HG03460 (cell line): ENCODE measurements around the gene ZNF423.

ENCODE experiments used
- ATAC-seq: cut with Tn5 transposase; IDR thresholded peaks from one replicate; pipeline ENCODE4 v1.9.1; 2021; ENCODE audit not compliant: unreplicated experiment

The ZNF423 gene

DNA sequence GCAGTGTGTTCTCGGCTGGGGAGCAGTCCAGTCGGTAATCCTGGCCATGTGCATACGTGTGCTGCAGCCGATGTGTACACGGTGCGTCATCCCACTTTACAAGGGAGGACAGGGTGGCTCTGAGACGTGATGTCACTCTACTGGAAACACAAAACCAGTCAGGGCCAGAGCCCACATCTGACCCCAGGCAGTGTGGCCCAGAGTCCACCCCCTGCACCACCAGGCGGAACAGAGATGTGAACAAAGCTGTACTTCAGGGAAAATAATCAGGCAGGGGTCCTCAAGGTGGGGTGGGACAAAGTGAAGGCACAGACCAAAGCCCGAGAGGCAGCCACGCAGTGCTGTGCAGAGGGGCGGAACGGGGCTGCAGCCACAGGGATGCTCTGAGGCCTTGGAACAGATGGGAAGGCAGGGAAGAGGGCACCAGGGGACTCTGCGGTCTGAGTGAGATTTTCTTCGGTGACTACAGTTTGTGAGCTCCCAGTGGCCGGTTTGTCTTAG, 181.5 kb downstream of the ZNF423 start:
- no peak for ATAC-seq

DNA sequence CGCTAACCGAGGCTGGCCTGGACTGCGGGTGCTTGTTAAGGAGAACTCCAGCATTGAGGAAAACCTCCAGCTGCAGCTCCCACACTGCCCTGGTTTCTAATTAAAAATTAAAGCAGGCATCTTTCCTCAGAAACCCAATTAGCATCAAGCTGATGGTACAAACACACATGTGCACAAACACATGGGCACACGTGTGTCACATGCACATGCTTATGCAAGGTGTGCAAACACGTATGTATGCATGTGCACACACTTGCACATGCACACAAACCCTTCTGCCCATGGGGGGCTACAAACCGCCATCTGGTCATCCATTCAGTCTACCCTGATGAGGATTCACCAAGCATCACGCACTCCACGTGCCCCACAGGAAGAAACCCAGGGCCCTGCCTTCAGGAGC, 182.5 kb downstream of the ZNF423 start:
- ATAC-seq = no peak

- no peak for ATAC-seq
Observed at GRCh38 chr16:49672753-49673152, 183.2 kb downstream of the ZNF423 start.

DNA sequence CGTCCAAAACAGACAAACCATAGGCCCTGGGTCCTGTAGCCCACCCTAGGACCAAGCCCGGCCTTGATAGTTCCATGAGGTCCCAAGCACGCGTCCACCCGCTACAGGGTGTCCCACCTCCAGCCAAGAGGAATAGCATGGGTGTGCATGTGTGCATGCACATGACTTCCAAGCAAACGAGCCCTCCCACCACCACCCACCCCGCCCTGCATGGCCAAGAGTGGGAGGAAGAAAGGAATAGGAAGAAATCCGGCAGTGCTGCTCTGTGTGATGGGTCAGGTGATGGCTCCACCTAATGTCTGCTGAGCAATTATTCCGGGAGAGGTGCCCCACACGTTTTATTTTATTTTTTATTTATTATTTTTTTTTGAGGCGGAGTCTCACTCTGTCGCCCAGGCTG, 184.6 kb downstream of the ZNF423 start:
- no peak for ATAC-seq

DNA sequence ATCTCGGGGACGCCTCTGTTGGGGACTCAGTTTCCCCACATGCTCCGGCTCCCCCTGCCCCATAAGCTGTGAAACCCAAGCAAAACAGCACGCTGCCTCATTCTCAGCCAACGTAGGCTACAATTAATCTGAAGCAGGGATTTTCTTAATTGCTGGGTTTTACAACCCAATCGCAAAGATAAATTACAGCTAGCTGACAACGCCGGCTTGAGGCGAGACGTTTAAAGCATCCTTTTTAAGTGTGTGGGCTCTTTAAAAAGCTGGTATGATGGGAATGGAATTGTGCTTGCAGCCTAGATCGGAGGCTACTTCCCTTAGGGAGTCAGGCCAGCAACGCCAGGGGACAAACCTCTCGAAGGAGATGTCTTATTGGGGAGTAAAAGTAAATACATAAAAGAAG, 185.3 kb downstream of the ZNF423 start:
- ATAC-seq = no peak

DNA sequence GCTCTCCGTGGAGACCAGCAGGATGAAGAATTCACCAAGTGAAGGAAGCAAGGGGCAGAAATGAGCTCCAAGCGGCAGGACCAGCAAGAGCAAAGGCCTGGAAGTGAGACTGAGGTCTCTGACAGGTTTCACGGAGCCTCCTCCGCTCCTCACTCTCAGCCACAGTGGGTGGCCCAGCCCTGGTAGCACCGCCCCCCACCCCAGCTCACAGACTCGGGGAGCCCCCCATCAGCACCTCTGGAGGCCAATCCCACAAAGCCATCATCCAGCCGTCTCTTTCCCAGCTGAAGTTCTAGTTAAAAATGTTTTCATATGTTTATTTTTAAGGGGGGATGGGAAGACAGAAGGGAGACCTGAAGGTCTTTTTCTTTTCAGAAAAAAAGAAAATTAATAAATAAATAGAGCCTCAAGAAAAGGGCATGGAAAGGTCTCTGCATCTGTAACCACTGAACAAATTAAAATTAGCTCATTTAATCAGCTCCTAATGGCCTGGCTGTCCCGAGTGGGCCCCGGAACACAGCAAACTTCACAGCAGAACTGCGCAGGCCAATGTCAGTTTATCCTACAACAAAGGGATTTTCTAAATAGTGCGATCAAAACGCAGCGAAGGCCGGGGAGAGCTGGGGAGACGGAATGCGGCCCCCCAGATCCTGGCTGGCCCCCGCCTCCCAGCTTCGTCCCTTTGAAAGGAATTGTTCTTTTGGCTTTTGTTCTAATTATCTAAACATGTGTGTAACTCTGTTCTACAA, 190.3 kb downstream of the ZNF423 start:
- ATAC-seq = no peak

DNA sequence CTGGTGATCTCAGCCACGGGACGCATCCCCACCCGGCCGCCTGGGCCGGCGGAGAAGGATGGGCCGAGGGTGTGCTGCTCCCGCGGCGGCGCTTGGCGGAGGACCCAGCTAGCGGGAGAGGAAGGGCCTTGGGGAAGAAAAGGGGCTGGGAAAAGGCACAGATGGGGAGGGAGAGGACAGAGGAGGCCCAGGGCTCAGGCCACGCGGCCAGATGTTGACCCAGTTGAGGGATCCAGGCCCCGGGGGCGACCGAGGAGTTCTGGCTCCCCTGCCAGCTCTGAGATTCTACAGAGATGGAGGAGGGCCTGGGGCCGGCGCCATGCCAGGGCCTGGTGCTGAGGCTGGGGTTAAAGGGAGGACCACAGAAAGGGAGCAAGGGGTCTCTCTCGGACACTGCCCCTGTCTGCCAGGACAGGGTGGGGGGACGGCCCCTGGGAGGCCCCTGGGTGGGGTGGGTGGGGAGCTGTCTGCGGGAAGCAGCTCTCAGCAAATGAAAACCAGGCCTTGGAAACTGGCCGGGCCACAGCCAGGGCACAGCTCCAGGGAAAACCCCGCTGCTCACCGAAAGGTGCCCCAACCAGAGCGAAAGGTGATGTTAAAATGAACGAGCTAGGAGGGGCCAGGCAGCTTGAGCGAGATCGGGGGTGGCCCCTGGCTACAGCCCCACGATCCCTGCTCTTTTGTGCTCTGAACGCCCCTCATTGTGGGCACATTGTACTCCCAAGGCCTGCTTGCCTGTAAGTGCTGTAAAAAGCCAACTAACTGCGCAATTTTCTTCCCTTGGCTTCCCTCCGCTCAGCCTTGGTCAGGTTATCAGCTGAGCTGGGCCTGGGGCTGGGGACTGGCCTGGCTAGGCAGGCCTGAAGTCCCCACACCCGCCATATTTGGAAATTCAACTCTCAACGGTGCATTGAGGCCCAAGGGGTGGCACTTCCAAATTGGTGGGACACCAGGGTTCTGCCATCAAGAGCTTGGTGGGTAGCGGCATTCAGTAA, 191.4 kb downstream of the ZNF423 start:
- ATAC-seq = no peak

GRCh38 chr16:49663081-49664065, 192.5 kb downstream of the ZNF423 start:
- ATAC-seq = no peak

DNA sequence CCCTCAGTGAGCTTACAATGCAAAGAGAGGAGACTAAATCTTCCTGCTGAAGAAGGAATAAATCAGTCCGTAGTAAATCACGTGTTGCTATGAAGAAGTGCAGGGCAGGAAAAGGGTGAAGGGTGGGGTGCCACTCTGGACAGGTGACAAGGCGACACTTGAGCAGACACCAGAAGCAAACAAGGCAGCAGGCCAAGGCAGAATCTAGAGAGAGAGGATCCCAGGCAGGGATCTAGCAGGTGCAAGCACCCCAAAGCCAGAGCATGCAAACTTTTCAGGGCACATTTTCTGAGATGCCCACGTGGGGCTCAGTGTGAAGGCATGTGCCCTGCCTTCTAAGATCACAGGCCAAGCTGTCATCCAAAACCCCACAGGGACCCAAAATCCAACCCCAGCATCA, 193.3 kb downstream of the ZNF423 start:
- ATAC-seq = no peak

GRCh38 chr16:49661465-49662187, 194.3 kb downstream of the ZNF423 start:
- ATAC-seq = no peak

- no peak for ATAC-seq
Observed at GRCh38 chr16:49660626-49661025, 195.3 kb downstream of the ZNF423 start.

DNA sequence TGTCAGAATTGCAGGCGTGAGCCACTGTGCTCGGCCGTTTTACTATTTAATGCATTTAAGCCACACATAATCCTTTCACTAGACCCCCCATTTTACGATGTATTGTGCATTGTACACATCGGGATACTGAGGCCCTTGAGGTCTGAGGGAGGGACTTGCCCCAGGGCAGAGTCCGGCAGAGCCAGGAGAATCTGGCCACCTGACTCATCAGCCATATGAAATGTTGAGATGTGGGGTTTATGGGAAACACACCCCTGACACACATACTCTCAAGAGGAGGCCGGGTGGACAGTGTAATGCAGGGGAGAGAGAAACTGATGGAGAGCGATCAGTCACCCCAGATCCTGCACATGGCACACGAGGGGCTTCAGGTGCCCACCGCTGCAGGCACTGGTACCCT, 196.6 kb downstream of the ZNF423 start:
- no peak for ATAC-seq

DNA sequence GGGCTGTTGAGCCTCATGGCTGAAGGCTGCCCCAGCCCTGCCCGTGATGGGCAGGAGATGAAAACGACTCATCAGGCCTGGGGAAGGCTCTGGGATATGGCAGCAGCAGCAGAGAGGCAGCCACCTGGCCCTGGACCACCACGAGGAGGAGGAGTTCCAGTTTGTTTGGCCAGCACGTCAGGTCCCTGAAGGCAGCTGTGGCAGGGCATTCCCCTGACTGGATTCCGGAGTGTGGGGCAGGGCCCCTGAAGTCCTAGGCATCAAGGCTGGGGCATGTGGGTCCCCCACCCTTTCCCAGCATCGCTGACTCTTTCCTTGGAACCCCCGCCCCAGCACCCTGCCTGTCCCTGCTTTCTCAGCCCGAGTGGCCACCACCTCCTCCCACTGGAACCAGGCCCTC, 197.4 kb downstream of the ZNF423 start:
- ATAC-seq = no peak

DNA sequence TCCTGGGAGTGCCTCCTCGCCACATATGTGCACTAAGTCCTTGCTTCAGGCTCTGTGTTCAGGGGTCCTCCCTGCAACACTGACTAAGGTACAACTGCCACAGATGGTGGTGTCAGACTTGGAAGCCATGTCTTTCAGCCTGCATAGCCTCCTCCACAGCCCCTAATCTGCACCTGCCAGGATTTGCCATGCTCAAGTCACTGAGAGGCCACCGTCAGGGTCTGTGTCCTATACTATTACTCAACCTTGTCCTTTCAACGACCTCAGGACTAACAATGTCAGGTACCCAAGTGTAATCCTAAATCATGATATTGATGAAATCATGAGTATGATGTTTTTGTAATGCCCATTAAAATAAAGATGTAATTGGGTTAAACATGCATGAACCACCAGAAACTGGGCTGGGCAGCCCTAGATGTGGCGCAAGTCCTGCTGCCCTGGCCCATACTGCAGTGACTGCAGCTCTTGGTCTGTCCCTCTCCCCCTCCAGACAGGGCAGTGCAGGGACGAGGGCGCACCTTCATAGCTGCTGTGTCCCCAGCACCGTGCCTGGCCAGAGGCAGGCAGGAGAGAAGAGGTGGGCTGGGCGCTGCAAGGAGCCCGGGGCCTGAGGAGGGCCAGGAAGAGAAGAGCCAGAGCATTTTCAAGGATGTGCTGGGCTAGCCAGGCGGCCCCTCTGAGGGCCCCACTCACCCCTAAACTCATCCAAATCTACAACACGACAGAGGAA, 198.0 kb downstream of the ZNF423 start:
- ATAC-seq = no peak

- no peak for ATAC-seq
Observed at GRCh38 chr16:49654425-49654824, 201.5 kb downstream of the ZNF423 start.

DNA sequence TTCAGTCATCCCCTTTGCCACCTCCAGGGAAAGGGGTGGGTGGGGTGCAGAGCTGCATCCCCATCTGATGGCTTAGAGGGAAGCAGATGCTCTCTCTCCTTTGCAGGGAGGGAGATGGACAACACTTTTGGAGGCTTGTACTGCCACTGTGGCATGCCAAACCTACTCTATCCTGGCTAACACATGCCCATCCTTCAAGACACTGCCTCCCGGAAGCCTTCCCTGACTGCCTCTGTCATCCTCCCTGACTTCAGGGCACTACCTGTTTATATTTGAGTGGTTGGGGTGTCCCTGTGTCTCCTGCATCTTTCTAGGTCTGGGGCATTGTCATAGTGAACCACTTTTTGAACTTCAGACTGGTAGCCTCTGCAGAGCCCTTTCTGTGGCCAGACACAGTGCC, 202.3 kb downstream of the ZNF423 start:
- ATAC-seq = no peak

DNA sequence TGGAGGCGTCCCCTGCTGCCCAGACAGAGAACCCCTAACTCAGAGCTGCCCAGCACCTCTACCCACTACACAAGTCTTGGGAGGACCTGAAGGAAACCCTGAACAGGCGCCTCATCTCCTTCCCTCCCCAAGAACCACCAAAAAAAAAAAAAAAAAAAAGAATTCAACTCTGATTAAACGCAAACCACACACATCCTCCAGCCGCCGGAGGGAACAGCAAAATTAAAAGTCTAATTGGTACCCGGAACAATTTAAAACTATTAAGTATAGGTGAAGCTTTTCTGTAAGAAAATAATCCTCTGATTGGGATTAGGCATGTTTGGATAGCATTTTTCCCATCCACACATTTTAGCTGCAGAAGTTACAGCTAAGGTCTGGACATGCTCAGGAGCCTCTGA, 202.7 kb downstream of the ZNF423 start:
- no peak for ATAC-seq

GRCh38 chr16:49652456-49653172, 203.3 kb downstream of the ZNF423 start:
- no peak for ATAC-seq

- ATAC-seq = no peak
Observed at GRCh38 chr16:49651996-49652395, 203.9 kb downstream of the ZNF423 start.
